ENCODE measurements around the gene PRPSAP2. TPM values are rescaled to one million over a fixed set of nuclear protein-coding genes. Genes with fewer than 3 reads are reported as not detected.

Gene PRPSAP2
- total RNA-seq, 2 experiments from 2014 or later, result 63.0 to 63.7 TPM

DNA sequence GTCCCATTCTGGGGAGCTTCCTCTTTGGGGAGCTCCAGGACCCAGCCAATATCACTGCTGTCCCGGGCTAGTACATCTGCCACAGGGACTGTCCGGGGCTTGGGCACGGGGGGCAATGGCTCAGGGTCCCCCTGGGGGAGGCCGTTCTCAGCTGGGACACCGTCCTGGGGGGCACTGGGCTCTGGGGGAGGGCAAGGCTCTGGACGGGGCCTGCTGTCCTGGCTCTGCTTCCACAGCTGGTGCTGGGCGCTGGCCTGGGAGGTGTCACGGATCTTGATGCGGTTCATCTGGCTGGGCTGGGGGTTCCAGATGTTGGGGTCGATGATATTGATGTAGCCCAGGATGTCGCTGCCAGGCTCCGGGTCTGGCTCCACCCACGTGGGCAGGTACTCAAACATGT, 120.1 kb downstream of the PRPSAP2 start:
- Mint-ChIP-seq H3K27me3 (no peaks in the 10 kb centered on the region), H3K4me3 (no peak overlapping the region), H3K36me3 (ENCODE audit: low read depth) (peaks cover 4% of the 10 kb centered on the region), H3K4me1 (ENCODE audit: low read depth) (peaks cover 11% of the 10 kb centered on the region), H3K9me3 (no peaks in the 10 kb centered on the region), H3K27ac (no peak overlapping the region)
- ATAC-seq (no peak), DNase-seq (no peak)
- TF ChIP-seq, protein P1, sequence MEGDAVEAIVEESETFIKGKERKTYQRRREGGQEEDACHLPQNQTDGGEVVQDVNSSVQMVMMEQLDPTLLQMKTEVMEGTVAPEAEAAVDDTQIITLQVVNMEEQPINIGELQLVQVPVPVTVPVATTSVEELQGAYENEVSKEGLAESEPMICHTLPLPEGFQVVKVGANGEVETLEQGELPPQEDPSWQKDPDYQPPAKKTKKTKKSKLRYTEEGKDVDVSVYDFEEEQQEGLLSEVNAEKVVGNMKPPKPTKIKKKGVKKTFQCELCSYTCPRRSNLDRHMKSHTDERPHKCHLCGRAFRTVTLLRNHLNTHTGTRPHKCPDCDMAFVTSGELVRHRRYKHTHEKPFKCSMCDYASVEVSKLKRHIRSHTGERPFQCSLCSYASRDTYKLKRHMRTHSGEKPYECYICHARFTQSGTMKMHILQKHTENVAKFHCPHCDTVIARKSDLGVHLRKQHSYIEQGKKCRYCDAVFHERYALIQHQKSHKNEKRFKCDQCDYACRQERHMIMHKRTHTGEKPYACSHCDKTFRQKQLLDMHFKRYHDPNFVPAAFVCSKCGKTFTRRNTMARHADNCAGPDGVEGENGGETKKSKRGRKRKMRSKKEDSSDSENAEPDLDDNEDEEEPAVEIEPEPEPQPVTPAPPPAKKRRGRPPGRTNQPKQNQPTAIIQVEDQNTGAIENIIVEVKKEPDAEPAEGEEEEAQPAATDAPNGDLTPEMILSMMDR (IDR thresholded peaks at IDR 0.05), result no peak
- ChIA-PET CTCF (interaction anchor here (0.9 to 1.0 kb wide), 2 partner anchors 17 to 352 kb away, joined by 3 read pairs; no protein-coding TSS in a partner anchor), POLR2A (interaction anchor here (1.4 kb wide), 1 partner anchor 17 kb away, joined by 3 read pairs; no protein-coding TSS in a partner anchor)
- intact Hi-C loops (cut with micrococcal nuclease), result no loop called here

DNA sequence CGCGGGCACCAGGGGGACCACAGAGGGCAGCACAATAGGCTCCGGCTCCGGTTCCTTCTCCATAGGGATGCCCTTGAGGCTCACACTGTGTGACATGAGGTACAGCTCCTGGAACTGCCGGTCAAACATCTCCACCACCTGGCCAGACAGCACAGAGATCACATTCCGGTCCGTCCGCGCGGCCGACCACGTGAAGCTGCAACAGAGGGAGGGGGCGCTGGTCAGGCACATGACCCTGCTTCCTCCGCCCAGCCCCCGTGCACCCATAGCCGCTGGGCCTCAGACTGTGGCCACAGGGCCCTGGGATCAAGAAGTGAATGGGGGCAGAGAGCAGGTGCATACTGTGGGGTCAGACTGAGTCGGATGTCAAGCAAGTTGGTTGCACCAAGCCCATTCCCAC, 120.7 kb downstream of the PRPSAP2 start:
- H3K4me3 Mint-ChIP-seq, result no peak overlapping the region
- CTCF ChIA-PET, result interaction anchor here (1.0 kb wide), 1 partner anchor 353 kb away, joined by 3 read pairs; no protein-coding TSS in a partner anchor
- no peak overlapping the region for H3K27ac Mint-ChIP-seq
- no peak for ATAC-seq
- POLR2A ChIA-PET, result interaction anchor here (1.4 kb wide), 1 partner anchor 18 kb away, joined by 3 read pairs; no protein-coding TSS in a partner anchor
- H3K27me3 Mint-ChIP-seq, result no peaks in the 10 kb centered on the region
- peaks cover 11% of the 10 kb centered on the region for H3K4me1 Mint-ChIP-seq (ENCODE audit: low read depth)
- TF ChIP-seq, protein P1 (IDR thresholded peaks at IDR 0.05), result no peak
- H3K9me3 Mint-ChIP-seq, result no peaks in the 10 kb centered on the region
- intact Hi-C loops (cut with micrococcal nuclease), result no loop called here
- no peak for DNase-seq
- H3K36me3 Mint-ChIP-seq (ENCODE audit: low read depth), result peaks cover 5% of the 10 kb centered on the region

Other genes with a start within 250 kb of the PRPSAP2 start
- gene TBC1D28, start 213.7 kb upstream of the PRPSAP2 start, total RNA-seq, result not detected
- gene FOXO3B, start 175.8 kb upstream of the PRPSAP2 start, total RNA-seq, result 1 to 10 TPM; 7.2 to 7.5 TPM
- gene FBXW10, start 114.1 kb upstream of the PRPSAP2 start, total RNA-seq, result not detected
- gene TVP23B, start 76.9 kb upstream of the PRPSAP2 start, total RNA-seq, result 10 to 100 TPM; 26.8 to 27.8 TPM
- not detected for gene SLC5A10, start 94.0 kb downstream of the PRPSAP2 start, total RNA-seq
- gene FAM83G, start 146.6 kb downstream of the PRPSAP2 start, total RNA-seq, result 10 to 100 TPM; 11.9 to 12.1 TPM
- 10 to 100 TPM; 11.9 to 12.2 TPM for gene GRAP, start 188.8 kb downstream of the PRPSAP2 start, total RNA-seq

Data from activated CD8-positive, alpha-beta T cell treated with anti-CD3 and anti-CD28 coated beads for 36 hours (primary cell).